SK-N-SH (cell line): ENCODE measurements around the gene ATP6V1C2. TPM values are rescaled to one million over a fixed set of nuclear protein-coding genes. Genes with fewer than 3 reads are reported as not detected.

Experiments used
- CTCF ChIA-PET: fragments of 300-600, 350-600 bp; formaldehyde crosslinking; extraction: SDS; loops from one replicate; lab custom pipeline; 2021; lab: Yijun Ruan, JAX
- POLR2A ChIA-PET: fragments of 350-600 bp; sonication (Branson Sonifier 250); formaldehyde crosslinking; extraction: SDS; loops from one replicate; lab custom pipeline; 2020; ENCODE audit warnings: antibody characterized with exemption, inconsistent platforms; lab: Yijun Ruan, JAX
- DNase-seq: peaks from one replicate; pipeline ENCODE4 v3.0.0; 2012
- H2AFZ ChIP-seq: fragments of 200-600 bp; sonication (generic); 2 replicates; pipeline ENCODE4 v1.8.1; 2016; ENCODE audit warnings: antibody characterized with exemption, mild to moderate bottlenecking, low read depth
- H3F3A ChIP-seq: fragments of 200-600 bp; sonication (generic); replicated peaks from 2 replicates; pipeline ENCODE3; 2016; ENCODE audit warnings: antibody characterized with exemption, mild to moderate bottlenecking; ENCODE audit not compliant: insufficient read depth
- H3K27ac ChIP-seq, 2 experiments: fragments of 200-500 bp in 1 of 2; fragments of 200-600 bp in 1 of 2; sonication (Bioruptor generic) in 1 of 2; sonication (generic), shearing (Covaris generic) in 1 of 2; 2 replicates each; pipeline versions ENCODE4 v1.5.1 to v1.6.1; 2014 to 2016; ENCODE audit warnings: low read depth in 2 of 2, inconsistent platforms in 1 of 2, low read length in 1 of 2, mild to moderate bottlenecking in 1 of 2, mixed read lengths in 1 of 2
- H3K27me3 ChIP-seq: fragments of 200-600 bp; sonication (generic), shearing (Covaris generic); 2 replicates; pipeline ENCODE4 v1.6.1; 2016; ENCODE audit warnings: mixed run types; ENCODE audit not compliant: insufficient read depth
- H3K36me3 ChIP-seq, 2 experiments: fragments of 200-500 bp in 1 of 2; fragments of 200-600 bp in 1 of 2; sonication (Bioruptor generic) in 1 of 2; sonication (generic) in 1 of 2; replicated peaks in 1 of 2; 2 replicates each; pipeline versions ENCODE3 to v1.5.1; 2014 to 2016; ENCODE audit warnings: low read length in 1 of 2, mild to moderate bottlenecking in 1 of 2; ENCODE audit not compliant: insufficient read depth in 2 of 2, control insufficient read depth in 1 of 2
- H3K4me1 ChIP-seq, 2 experiments: fragments of 200-500 bp in 1 of 2; fragments of 200-600 bp in 1 of 2; sonication (Bioruptor generic) in 1 of 2; sonication (generic), shearing (Covaris generic) in 1 of 2; 2 replicates each; pipeline versions ENCODE4 v1.5.1 to v1.6.1; 2014 to 2016; ENCODE audit warnings: low read depth in 1 of 2, low read length in 1 of 2, mixed run types in 1 of 2; ENCODE audit not compliant: insufficient read depth in 2 of 2, control insufficient read depth in 1 of 2
- H3K4me2 ChIP-seq: fragments of 200-600 bp; sonication (generic), shearing (Covaris generic); 2 replicates; pipeline ENCODE4 v1.6.1; 2017; ENCODE audit warnings: mixed run types
- H3K4me3 ChIP-seq, 2 experiments: fragments of 200-500 bp in 1 of 2; fragments of 200-600 bp in 1 of 2; sonication (Bioruptor generic) in 1 of 2; sonication (generic), shearing (Covaris generic) in 1 of 2; 2 replicates each; pipeline versions ENCODE4 v1.5.1 to v1.8.1; 2014 to 2016; ENCODE audit warnings: low read depth in 2 of 2, inconsistent platforms in 1 of 2, low read length in 1 of 2, mild to moderate bottlenecking in 1 of 2, mixed read lengths in 1 of 2, moderate library complexity in 1 of 2
- H3K79me2 ChIP-seq: fragments of 200-600 bp; sonication (generic); 2 replicates; pipeline ENCODE4 v1.8.1; 2017; ENCODE audit warnings: mild to moderate bottlenecking; ENCODE audit not compliant: insufficient read depth
- H3K9ac ChIP-seq: fragments of 200-600 bp; sonication (generic); 2 replicates; pipeline ENCODE4 v1.6.1; 2017; ENCODE audit warnings: mixed run types
- H3K9me2 ChIP-seq: fragments of 200-600 bp; sonication (generic); 2 replicates; pipeline ENCODE4 v1.6.1; 2017; ENCODE audit warnings: mixed run types
- H3K9me3 ChIP-seq: fragments of 200-600 bp; sonication (generic); 2 replicates; pipeline ENCODE4 v1.6.1; 2017; ENCODE audit warnings: mixed run types, mild to moderate bottlenecking, moderate library complexity
- H4K20me1 ChIP-seq: fragments of 200-600 bp; sonication (generic); 2 replicates; pipeline ENCODE4 v1.6.1; 2017; ENCODE audit warnings: mild to moderate bottlenecking, mixed run types; ENCODE audit not compliant: insufficient read depth
- CHD2 ChIP-seq: fragments of 150-350 bp; IDR thresholded peaks from 2 replicates; pipeline ENCODE4 v1.6.1; 2018; ENCODE audit warnings: low read length; ENCODE audit not compliant: partially characterized antibody
- ELF1 ChIP-seq: IDR thresholded peaks from 2 replicates; pipeline ENCODE4 v1.4.0; 2012
- EP300 ChIP-seq, 2 experiments: IDR thresholded peaks; 2 replicates each; pipeline versions ENCODE4 v1.4.0 to v1.6.1; 2012; ENCODE audit warnings: borderline replicate concordance in 1 of 2, low read depth in 1 of 2, low read length in 1 of 2
- EZH2phosphoT487 ChIP-seq: fragments of 200-600 bp; sonication (generic); IDR thresholded peaks from 2 replicates; pipeline ENCODE4 v1.6.1; 2017; ENCODE audit warnings: low read depth, mixed run types, mild to moderate bottlenecking, antibody characterized with exemption, moderate library complexity, borderline replicate concordance
- GABPA ChIP-seq: IDR thresholded peaks from 2 replicates; pipeline ENCODE4 v1.4.0; 2012; ENCODE audit warnings: low read depth, mild to moderate bottlenecking
- GATA2 ChIP-seq: sonication (generic); formaldehyde crosslinking; IDR thresholded peaks from 2 replicates; pipeline ENCODE4 v1.5.0; 2020; ENCODE audit warnings: mild to moderate bottlenecking, missing genetic modification reagents
- JUND ChIP-seq: IDR thresholded peaks from 2 replicates; pipeline ENCODE4 v1.4.0; 2012
- MEF2A ChIP-seq: IDR thresholded peaks from 2 replicates; pipeline ENCODE4 v1.4.0; 2012; ENCODE audit warnings: low read depth, borderline replicate concordance
- NFIC ChIP-seq: IDR thresholded peaks from 2 replicates; pipeline ENCODE4 v1.4.0; 2012; ENCODE audit warnings: borderline replicate concordance
- POLR2AphosphoS5 ChIP-seq: IDR thresholded peaks from 2 replicates; pipeline ENCODE4 v1.6.1; 2012; ENCODE audit warnings: low read depth, low read length
- RAD21 ChIP-seq: IDR thresholded peaks from 2 replicates; pipeline ENCODE4 v1.6.1; 2012; ENCODE audit warnings: mild to moderate bottlenecking, low read length
- RCOR1 ChIP-seq: fragments of 150-350 bp; IDR thresholded peaks from 2 replicates; pipeline ENCODE4 v1.6.1; 2017; ENCODE audit warnings: antibody characterized with exemption, low read length
- SMC3 ChIP-seq: IDR thresholded peaks from 2 replicates; pipeline ENCODE4 v1.6.1; 2012; ENCODE audit warnings: low read depth, low read length, improper control_type of control experiment
- TEAD4 ChIP-seq: IDR thresholded peaks from 2 replicates; pipeline ENCODE4 v1.4.0; 2012; ENCODE audit warnings: mild to moderate bottlenecking, borderline replicate concordance; ENCODE audit not compliant: insufficient read depth
- YY1 ChIP-seq: IDR thresholded peaks from 2 replicates; pipeline ENCODE4 v1.4.0; 2012; ENCODE audit warnings: low read depth, mild to moderate bottlenecking
- WGBS: methylation state at CpG from one replicate; pipeline ENCODE4 v1.1.6; 2017; ENCODE audit warnings: low lambda C conversion rate; 5-methylcytosine and 5-hydroxymethylcytosine counted together
- polyA plus RNA-seq, 3 experiments: library from polyadenylated mRNA; depleted of rRNA; stranded (reverse); fragments of >200 nt; gene quantifications; 2 replicates each; pipeline ENCODE4 v1.2.3, GENCODE V29; 2012
- TF ChIP-seq, protein P1 (sequence below): IDR thresholded peaks from 2 replicates; pipeline ENCODE4 v1.4.0; 2012; ENCODE audit warnings: low read depth
- TF ChIP-seq, protein P2 (sequence below): IDR thresholded peaks from 2 replicates; pipeline ENCODE4 v1.4.0; 2012; ENCODE audit warnings: low read depth, borderline replicate concordance
- TF ChIP-seq, protein P3 (sequence below): fragments of 150-350 bp; IDR thresholded peaks from 2 replicates; pipeline ENCODE4 v1.6.1; 2016; ENCODE audit warnings: mild to moderate bottlenecking, low read depth, low read length
- TF ChIP-seq, protein P4 (sequence below): IDR thresholded peaks from 2 replicates; pipeline ENCODE4 v1.6.1; 2012; ENCODE audit warnings: mild to moderate bottlenecking, low read depth, low read length, moderate library complexity
- TF ChIP-seq, protein P5 (sequence below): fragments of 150-350 bp; IDR thresholded peaks from 2 replicates; pipeline ENCODE4 v1.6.1; 2017; ENCODE audit warnings: antibody characterized with exemption, low read length, low read depth, borderline replicate concordance

ATP6V1C2 gene, protein sequence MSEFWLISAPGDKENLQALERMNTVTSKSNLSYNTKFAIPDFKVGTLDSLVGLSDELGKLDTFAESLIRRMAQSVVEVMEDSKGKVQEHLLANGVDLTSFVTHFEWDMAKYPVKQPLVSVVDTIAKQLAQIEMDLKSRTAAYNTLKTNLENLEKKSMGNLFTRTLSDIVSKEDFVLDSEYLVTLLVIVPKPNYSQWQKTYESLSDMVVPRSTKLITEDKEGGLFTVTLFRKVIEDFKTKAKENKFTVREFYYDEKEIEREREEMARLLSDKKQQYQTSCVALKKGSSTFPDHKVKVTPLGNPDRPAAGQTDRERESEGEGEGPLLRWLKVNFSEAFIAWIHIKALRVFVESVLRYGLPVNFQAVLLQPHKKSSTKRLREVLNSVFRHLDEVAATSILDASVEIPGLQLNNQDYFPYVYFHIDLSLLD
- polyA plus RNA-seq (2012; rRNA removed): 0.06 and 0.12 TPM in 2 replicates
- polyA plus RNA-seq (2012; cell fraction: cytosol; rRNA removed): 0.10 and 0.15 TPM in 2 replicates
- polyA plus RNA-seq (2012; cell fraction: nucleus; rRNA removed): 0.08 and 0.45 TPM in 2 replicates

DNA sequence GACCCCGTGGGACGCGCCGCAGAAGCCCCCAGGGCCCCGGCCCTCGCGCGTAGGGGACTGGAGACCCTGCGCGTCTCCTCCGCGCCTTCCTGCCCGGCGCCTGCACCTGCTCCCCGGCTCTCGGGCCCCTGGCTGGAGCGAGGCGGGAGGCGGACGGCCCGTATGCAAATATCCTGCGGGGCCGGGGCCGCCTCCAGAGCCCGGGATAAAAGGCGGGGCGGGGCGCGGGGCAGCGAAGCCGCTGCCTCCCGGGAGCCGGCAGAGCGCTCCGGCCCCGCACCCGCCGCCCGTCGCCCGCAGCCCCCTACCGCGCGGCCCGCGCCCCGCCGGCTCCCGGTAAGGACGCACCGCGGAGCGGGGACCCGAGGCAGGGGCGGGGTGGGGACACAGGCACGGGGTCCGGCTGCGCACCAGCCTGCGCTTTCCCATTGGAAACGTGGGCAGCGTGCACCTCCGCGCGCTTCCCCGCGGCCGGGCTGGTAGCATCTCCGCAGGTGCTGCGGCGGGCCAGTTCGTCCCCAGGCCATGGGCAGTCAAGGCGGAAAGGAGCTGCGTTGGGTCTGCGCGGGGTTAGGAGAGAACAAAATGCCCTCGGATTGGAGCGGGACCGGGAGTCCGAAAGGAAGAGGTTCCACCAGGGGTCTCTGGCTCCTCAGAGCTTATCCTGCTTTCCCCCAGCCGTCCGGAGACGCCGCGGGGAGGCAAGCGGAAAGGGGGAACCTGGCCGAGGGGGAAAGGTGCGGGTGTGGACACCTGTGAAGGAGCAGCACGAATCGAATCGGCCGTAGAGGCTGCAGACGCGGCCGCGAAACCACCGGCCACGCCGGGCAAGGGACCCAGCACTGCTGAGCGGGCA lies at the start of gene ATP6V1C2:
TSS of gene ATP6V1C2 (plus strand) at position 235 of the 856 bp plus-strand sequence. CDS start 1,220 bp downstream, outside the sequence.
- no peaks in the 10 kb centered on the region for H3K9me2 ChIP-seq
- peak; percentile 90 for DNase-seq
- H3K9ac ChIP-seq: no peak within 1 kb of the TSS
- TF ChIP-seq, protein P1, sequence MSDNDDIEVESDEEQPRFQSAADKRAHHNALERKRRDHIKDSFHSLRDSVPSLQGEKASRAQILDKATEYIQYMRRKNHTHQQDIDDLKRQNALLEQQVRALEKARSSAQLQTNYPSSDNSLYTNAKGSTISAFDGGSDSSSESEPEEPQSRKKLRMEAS: no peak
- TF ChIP-seq EZH2phosphoT487 (no peak; the same call in 1 of the 2 replicates), RAD21 (no peak), TEAD4 (no peak), EP300 (IDR thresholded peaks at IDR 0.05; ENCODE audit: borderline replicate concordance in 1 of 2, low read depth in 1 of 2, low read length in 1 of 2) (no peak), RCOR1 (no peak), ELF1 (no peak), CHD2 (no peak), POLR2AphosphoS5 (no peak), SMC3 (no peak), GABPA (no peak), YY1 (no peak), NFIC (no peak), JUND (no peak), GATA2 (CRISPR knock-in tag) (no peak), MEF2A (no peak)
- TF ChIP-seq, protein P2, sequence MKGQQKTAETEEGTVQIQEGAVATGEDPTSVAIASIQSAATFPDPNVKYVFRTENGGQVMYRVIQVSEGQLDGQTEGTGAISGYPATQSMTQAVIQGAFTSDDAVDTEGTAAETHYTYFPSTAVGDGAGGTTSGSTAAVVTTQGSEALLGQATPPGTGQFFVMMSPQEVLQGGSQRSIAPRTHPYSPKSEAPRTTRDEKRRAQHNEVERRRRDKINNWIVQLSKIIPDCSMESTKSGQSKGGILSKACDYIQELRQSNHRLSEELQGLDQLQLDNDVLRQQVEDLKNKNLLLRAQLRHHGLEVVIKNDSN: no peak
- TF ChIP-seq, protein P3, sequence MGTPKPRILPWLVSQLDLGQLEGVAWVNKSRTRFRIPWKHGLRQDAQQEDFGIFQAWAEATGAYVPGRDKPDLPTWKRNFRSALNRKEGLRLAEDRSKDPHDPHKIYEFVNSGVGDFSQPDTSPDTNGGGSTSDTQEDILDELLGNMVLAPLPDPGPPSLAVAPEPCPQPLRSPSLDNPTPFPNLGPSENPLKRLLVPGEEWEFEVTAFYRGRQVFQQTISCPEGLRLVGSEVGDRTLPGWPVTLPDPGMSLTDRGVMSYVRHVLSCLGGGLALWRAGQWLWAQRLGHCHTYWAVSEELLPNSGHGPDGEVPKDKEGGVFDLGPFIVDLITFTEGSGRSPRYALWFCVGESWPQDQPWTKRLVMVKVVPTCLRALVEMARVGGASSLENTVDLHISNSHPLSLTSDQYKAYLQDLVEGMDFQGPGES: no peak
- TF ChIP-seq, protein P4, sequence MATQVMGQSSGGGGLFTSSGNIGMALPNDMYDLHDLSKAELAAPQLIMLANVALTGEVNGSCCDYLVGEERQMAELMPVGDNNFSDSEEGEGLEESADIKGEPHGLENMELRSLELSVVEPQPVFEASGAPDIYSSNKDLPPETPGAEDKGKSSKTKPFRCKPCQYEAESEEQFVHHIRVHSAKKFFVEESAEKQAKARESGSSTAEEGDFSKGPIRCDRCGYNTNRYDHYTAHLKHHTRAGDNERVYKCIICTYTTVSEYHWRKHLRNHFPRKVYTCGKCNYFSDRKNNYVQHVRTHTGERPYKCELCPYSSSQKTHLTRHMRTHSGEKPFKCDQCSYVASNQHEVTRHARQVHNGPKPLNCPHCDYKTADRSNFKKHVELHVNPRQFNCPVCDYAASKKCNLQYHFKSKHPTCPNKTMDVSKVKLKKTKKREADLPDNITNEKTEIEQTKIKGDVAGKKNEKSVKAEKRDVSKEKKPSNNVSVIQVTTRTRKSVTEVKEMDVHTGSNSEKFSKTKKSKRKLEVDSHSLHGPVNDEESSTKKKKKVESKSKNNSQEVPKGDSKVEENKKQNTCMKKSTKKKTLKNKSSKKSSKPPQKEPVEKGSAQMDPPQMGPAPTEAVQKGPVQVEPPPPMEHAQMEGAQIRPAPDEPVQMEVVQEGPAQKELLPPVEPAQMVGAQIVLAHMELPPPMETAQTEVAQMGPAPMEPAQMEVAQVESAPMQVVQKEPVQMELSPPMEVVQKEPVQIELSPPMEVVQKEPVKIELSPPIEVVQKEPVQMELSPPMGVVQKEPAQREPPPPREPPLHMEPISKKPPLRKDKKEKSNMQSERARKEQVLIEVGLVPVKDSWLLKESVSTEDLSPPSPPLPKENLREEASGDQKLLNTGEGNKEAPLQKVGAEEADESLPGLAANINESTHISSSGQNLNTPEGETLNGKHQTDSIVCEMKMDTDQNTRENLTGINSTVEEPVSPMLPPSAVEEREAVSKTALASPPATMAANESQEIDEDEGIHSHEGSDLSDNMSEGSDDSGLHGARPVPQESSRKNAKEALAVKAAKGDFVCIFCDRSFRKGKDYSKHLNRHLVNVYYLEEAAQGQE: no peak
- TF ChIP-seq, protein P5, sequence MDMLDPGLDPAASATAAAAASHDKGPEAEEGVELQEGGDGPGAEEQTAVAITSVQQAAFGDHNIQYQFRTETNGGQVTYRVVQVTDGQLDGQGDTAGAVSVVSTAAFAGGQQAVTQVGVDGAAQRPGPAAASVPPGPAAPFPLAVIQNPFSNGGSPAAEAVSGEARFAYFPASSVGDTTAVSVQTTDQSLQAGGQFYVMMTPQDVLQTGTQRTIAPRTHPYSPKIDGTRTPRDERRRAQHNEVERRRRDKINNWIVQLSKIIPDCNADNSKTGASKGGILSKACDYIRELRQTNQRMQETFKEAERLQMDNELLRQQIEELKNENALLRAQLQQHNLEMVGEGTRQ: no peak
- CTCF ChIA-PET: interaction anchor here (0.6 to 1.6 kb wide), 8 partner anchors 12 to 935 kb away, joined by 3 to 6 read pairs (median 4); partner anchors contain the start of genes PDIA6 and TAF1B
- POLR2A ChIA-PET: no interaction called here
- peaks cover 14 to 18% of the 10 kb centered on the region in 2 experiments; a peak in 3 of 4 replicates for H3K4me1 ChIP-seq
- no peak within 1 kb of the TSS for H3K27ac ChIP-seq
- peaks cover 10% of the 10 kb centered on the region for H3F3A ChIP-seq
- H4K20me1 ChIP-seq: no peaks in the 10 kb centered on the region
- no peaks in the 10 kb centered on the region for H3K36me3 ChIP-seq
- H3K79me2 ChIP-seq: no peaks in the 10 kb centered on the region
- 4% methylated on average over 31 of the region's 99 CpGs for WGBS
- H3K9me3 ChIP-seq: no peaks in the 10 kb centered on the region
- peak within 1 kb of the TSS; percentile 10 for H2AFZ ChIP-seq
- peak within 1 kb of the TSS; percentile 54 to 58; a peak in 3 of 4 replicates for H3K4me3 ChIP-seq
- H3K4me2 ChIP-seq: peak within 1 kb of the TSS; percentile 85
- peaks cover 69% of the 10 kb centered on the region for H3K27me3 ChIP-seq
